Measurements from ENCODE around the gene RASL10B.

DNA sequence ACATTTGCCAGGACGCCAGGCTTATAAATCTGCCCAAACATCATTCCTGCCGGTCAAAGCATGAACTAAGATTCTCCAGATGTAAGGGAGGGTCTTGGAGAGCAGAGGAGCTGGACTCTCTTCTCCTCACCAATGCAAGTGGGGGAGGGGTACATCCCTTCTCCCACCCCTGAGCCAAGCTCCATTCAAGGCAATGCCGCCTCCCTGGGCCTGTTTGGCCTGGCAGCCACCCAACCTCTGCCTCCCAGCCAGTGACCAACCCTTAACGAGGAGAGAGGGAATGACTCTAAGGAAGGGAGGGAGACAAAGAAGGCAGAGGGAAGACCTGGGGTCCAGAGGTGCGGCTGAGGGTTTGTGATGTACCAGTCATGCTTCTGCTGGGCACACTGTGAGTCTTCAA lies 43.1 kb downstream of the RASL10B start:
- TF ChIP-seq POLR2A (IDR thresholded peaks at IDR 0.05; ENCODE audit: low read depth, low read length) (no peak), TAF1 (IDR thresholded peaks at IDR 0.05; ENCODE audit: low read depth, low read length) (no peak), POLR2AphosphoS5 (IDR thresholded peaks at IDR 0.05; ENCODE audit: low read depth, low read length) (no peak), SPI1 (IDR thresholded peaks at IDR 0.05; ENCODE audit: low read depth, low read length) (no peak), PAX5 (IDR thresholded peaks at IDR 0.05; ENCODE audit: insufficient read depth, low read length, severe bottlenecking) (no peak), POU2F2 (IDR thresholded peaks at IDR 0.05; ENCODE audit: low read depth, low read length) (no peak)
